HG03060 (cell line): ENCODE measurements around the gene SLC19A3.
"Not testable (repeated sequence)": the region's sequence is repeated elsewhere in the genome, so short reads cannot be mapped to it uniquely, and the experiment has no call there.

Source experiments
- ATAC-seq: cut with Tn5 transposase; IDR thresholded peaks from one replicate; pipeline ENCODE4 v1.9.1; 2021; ENCODE audit warnings: low read depth, moderate number of reproducible peaks; ENCODE audit not compliant: unreplicated experiment

The SLC19A3 gene

GRCh38 chr2:227703961-227704360 lies 13.9 kb downstream of the SLC19A3 start:
- no peak for ATAC-seq

DNA sequence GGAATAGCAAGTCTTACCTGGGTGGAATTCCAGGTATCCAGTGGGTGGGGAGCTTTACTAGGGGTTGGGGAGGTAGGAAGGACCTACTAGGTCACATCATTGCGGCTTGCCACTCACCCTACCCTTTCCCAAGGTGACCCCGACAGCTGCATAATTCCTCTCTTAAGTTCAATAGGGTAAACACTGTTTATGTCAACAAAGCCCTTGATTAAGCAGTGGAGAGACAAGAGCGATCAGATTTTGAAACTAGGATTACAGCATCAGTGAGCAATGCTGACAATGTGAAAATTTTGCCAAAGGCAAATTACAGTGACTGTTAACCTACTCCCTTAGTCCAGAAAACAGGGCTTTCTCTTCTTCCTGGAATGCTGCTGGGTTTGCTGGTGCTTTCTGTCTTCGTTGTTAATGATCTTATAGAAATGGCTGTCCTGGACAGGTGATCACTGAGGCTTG lies 14.5 kb downstream of the SLC19A3 start:
- no peak for ATAC-seq

- ATAC-seq = no peak
These were observed 16.3 kb downstream of the SLC19A3 start for GRCh38 chr2:227701556-227701955.

DNA sequence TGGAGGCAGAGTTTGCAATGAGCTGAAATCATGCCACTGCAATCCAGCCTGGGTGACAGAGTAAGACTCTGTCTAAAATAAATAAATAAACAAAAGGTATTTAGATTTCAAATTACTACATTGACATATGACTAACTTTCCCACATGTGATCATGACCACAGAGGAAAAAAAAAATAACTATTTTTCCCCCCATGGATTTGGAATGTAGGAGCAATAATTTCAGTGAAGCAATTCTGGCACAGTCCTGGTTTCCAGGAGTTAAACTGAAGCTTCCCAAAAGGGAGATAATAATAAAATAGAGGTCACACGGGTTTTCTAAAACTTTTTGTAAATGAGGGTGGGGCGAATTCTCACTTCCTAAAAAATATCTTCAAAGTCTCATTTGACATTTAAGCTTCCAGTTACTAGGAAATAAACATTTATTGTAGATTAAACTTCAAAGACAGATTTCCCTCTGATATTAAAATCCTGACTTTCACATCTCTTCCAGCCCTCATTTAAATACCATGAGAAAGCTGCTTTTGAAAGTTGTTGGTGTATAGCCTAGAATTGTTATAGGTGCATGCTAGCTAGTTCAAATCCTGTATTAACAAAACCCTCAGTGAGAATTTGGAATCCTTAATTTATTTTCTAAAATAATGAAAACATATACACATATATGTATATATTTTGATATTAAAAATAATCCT lies 20.7 kb downstream of the SLC19A3 start:
- no peak for ATAC-seq

DNA sequence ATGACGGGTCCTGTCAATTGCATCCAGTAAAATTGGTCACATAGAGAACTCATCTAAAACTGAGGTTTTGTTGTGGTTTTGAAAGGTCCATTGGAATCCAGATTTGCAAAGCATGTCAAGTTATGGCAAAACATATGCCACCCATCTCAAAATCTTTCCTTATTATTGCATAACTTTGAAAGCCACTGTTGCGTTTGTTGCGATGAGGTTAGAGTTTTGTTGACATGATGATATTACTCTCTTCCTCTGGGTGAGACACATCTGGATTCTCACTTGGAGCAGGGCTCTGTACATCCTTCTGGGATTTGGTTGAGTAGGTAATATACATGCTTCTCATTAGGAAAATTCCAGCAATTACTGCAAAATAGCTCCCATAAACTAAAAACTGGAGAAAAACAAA lies 30.6 kb downstream of the SLC19A3 start:
- ATAC-seq = no peak

DNA sequence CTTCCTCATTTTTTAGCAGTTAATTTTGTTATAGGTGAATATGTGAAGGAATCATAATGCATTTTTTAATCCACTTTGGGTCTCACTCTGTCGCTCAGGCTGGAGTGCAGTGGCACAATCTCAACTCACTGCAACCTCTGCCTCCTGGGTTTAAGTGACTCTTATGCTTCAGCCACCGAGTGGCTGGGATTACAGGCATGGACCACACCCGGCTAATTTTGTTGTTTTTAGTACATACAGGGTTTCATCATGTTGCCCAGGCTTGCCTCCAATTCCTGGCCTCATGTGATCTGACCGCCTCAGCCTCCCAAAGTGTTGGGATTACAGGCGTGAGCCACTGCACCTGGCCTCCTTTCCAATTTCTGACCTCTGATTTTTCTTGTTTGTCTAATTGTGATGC lies 33.6 kb downstream of the SLC19A3 start:
- no peak for ATAC-seq

- ATAC-seq = no peak
These were observed 39.9 kb downstream of the SLC19A3 start for GRCh38 chr2:227677928-227678327.

- ATAC-seq = no peak
These were observed 43.3 kb downstream of the SLC19A3 start for GRCh38 chr2:227674485-227674884.

GRCh38 chr2:227673620-227674019 lies 44.2 kb downstream of the SLC19A3 start:
- ATAC-seq = not testable (repeated sequence)

DNA sequence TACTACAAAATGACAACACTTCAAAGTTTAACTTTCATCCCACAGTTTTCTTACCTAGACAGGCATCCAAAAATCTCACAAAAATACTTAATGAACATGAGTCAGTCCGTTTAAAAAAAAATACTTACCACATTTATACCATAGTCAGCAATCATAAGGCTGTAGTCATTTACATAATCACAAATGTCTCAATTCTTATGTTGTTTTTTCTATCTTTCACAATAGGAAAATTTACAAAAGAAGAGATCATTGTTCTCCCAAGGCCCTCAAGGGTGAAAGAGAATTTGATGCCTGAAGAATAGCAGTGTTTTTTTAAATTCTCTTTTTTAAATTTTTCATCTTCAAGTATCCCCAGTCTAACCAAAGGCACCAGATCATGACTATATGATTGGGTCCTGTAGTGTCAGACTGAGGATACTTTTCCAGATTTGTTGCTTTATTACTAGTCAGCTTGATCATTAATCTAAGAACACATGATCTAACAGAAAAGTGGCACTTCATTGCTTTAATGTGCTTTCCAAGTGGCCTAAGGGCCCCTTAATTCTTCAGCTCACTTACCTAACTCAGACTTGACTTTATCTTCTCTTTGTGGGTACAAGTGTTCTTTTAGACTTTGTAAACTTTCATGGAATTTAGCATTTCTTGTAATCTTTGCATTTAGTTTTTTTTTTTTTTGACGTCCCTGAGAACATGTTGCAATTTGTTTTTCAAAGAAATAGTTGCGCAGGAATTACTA lies 46.5 kb downstream of the SLC19A3 start:
- no peak for ATAC-seq

DNA sequence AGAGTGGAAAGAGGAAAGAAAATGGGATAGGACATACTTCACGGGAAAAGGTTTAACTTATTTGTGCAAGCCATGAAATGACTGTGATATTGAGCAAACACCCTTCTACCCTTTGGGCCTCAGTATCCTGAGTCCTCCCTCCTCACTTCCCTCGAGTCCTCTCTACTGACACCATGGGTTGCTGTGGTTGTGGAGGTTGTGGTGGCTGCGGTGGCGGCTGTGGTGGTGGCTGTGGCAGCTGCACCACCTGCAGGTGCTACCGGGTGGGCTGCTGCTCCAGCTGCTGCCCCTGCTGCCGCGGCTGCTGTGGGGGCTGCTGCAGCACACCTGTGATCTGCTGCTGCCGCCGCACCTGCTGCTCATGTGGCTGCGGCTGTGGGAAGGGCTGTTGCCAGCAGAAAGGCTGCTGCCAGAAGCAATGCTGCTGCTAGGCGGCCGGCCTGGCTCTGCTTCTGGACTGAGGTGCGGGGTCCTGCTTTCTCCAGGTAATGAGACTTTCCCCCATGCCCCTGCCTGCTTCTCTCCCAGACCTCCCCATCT lies 51.1 kb downstream of the SLC19A3 start, which contains the start of gene SCYGR5:
TSS of gene SCYGR5 (plus strand) at position 174 of the 540 bp plus-strand sequence. CDS start at position 174, 0 bp downstream.
- not testable (repeated sequence) for ATAC-seq

DNA sequence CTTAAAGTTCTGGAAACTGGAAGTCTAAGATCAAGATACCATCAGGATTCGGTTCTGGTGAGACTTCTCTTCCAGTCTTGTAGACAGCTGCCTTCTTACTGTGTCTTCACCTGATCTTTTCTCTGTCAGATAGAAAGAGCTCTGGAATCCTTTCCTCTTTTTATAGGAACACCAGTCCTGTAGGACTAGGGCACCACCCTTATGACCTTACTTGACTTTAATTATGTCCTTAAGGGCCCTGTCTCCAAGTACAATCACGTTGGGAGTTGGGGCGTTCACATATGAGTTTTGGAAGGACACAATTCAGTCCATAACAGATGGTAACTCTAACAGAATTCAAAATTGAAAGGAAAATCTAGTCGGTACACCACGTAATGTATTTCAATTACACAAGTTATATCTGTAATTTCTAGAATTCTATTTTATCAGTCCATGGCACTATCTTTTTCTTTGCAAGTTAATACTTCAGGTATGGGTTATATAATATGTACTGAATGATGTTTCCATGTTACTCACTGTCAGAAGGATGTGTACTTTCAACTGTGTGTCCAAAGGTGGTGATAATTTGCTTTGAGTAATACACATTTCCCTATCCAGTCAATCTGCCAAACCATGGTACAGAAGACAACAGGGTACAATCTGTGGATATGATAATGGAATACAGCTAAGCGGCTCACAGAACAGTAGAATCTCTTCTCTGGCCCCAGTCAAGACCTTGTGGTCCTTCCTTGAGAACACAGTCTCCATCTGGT lies 52.5 kb downstream of the SLC19A3 start:
- no peak for ATAC-seq

- no peak for ATAC-seq
These were observed 56.0 kb downstream of the SLC19A3 start for GRCh38 chr2:227661827-227662226.

DNA sequence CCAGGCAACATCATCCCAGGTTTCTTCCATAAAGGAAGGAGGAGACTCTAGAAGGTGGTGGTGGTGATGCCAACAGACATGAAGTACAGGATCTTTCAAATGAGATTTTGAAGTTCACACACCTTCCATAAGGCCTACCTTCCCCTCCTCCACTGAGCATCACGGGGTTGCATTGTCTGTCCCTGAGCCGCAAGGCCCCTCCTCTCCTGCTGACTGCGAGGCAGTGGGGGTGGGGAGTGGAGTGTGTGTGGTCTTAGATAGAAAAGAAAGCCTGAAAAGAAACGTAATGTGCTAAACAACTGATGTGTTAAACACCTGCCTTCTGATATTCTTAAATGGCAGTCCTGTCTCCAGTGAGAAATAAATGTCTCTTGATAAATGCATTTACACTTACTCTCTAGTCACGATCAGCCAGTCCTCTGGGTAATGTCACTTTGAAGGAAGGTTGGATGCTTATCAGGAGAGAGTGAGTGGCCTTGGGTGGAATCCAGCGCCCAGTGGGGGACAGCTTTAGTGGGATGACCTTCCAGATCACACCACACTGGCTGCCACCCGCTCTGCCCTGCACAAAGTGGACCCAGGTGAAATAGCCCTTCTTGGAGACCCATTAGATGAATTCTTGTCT lies 56.7 kb downstream of the SLC19A3 start:
- ATAC-seq = no peak

GRCh38 chr2:227657199-227657845 lies 60.5 kb downstream of the SLC19A3 start:
- no peak for ATAC-seq

DNA sequence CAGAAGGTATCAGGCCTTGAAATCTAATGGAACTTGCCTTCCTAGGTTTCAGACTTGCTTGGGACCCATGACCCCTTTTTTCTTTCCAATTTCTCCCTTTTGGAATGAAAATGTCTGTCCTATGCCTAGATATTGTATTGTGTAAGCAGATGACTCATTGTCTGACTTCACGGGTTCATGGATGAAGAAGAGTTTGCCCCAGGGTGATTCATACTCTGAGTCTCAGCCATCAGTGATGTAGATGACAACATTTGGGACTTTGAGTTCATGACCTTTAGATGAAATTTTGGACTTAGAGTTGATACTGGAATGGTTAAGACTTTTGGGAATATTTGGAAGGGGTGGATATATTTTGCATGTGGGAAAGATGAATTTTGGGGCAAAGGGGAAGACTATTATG lies 62.4 kb downstream of the SLC19A3 start:
- ATAC-seq = no peak

DNA sequence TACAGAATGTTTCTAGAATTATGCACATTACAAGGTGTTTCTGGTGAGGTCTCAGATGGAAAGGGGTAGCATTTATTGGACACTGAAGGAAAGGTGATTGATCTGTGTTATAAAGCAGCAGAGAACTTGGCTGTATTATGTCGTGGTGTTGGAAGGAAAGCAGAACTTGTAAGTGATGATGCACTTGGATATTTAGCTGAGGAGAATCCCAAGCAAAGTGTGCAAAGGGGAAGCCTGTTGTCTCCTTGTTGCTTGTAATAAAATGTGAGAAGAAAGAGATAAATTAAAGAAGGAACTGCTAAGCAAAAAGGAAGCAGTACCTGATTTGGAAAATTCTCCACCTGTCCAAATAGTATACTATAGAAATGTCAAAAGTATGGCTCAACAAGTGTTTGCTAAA lies 63.4 kb downstream of the SLC19A3 start:
- ATAC-seq = no peak

- ATAC-seq = no peak
These were observed 64.4 kb downstream of the SLC19A3 start for GRCh38 chr2:227653419-227653818.

DNA sequence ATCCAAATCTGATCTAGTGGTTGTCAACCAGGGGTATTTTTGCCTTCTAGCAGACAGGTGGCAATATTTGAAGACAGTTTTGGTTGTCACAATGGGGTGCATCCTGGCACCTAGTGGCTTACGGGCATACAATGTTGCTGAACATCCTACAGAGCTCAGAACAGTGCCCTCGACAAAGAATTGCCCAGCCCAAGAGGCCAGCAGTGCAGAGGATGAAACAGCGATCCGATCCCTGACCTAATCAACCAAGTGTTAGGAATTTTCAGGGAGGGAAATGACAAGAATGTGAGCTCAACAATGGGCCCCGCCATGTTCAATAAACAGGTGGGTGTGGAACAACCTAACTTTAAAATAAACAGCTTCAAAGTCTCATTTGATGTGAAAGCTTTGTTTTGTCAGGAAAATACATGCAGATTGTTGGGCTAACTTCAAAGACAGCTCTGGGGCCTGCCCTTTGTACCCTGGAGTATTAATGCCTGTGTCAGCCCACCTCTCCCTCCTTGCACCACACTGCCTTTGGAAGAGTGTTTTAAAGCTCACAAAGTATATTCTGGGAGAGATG lies 73.8 kb downstream of the SLC19A3 start:
- ATAC-seq = no peak

GRCh38 chr2:227642656-227643055 lies 75.2 kb downstream of the SLC19A3 start:
- ATAC-seq = no peak
